OCI-LY3 (cell line): ENCODE results near the gene FOXL1.

Source experiments
- H2AFZ ChIP-seq: fragments of 200-600, 300-600 bp; shearing (Covaris generic); 2 replicates; pipeline ENCODE4 v1.6.0; 2014; ENCODE audit warnings: antibody characterized with exemption, low read depth, low read length
- H3K27ac ChIP-seq: fragments of 200-600, 300-600 bp; sonication (generic); 2 replicates; pipeline ENCODE4 v1.5.1; 2014; ENCODE audit warnings: mild to moderate bottlenecking, low read length, moderate library complexity, mixed read lengths
- H3K27me3 ChIP-seq: fragments of 200-600, 300-600 bp; sonication (generic); 2 replicates; pipeline ENCODE4 v1.6.1; 2014; ENCODE audit warnings: low read depth, low read length, mixed read lengths
- H3K36me3 ChIP-seq: fragments of 200-600, 300-600 bp; sonication (generic); replicated peaks from 2 replicates; pipeline ENCODE3; 2014; ENCODE audit warnings: low read depth, low read length, mixed read lengths
- H3K4me1 ChIP-seq: fragments of 300-600, 200-600 bp; sonication (generic); 2 replicates; pipeline ENCODE4 v1.6.1; 2014; ENCODE audit warnings: low read length, mixed read lengths
- H3K4me2 ChIP-seq: fragments of 200-600, 300-600 bp; sonication (generic); 2 replicates; pipeline ENCODE4 v1.6.1; 2014; ENCODE audit warnings: low read length, mixed read lengths
- H3K4me3 ChIP-seq: fragments of 300-600, 200-600 bp; sonication (generic); 2 replicates; pipeline ENCODE4 v1.5.1; 2014; ENCODE audit warnings: antibody characterized with exemption, mild to moderate bottlenecking, low read length, moderate library complexity
- H3K79me2 ChIP-seq: fragments of 300-600, 200-600 bp; shearing (Covaris generic); 2 replicates; pipeline ENCODE4 v1.6.1; 2014; ENCODE audit warnings: mild to moderate bottlenecking, low read length, mixed read lengths
- H3K9ac ChIP-seq: fragments of 300-600, 200-600 bp; shearing (Covaris generic); 2 replicates; pipeline ENCODE4 v1.6.0; 2014; ENCODE audit warnings: mild to moderate bottlenecking, low read length, moderate library complexity
- H3K9me3 ChIP-seq: fragments of 200-600, 300-600 bp; shearing (Covaris generic); 2 replicates; pipeline ENCODE4 v1.6.1; 2014; ENCODE audit warnings: low read length, mixed read lengths; ENCODE audit not compliant: insufficient read depth
- H4K20me1 ChIP-seq: fragments of 200-600, 300-600 bp; sonication (generic); 2 replicates; pipeline ENCODE4 v1.6.1; 2016; ENCODE audit warnings: low read length, mixed read lengths; ENCODE audit not compliant: insufficient read depth
- CTCF ChIP-seq: fragments of 200-600, 300-600 bp; sonication (generic); IDR thresholded peaks from 2 replicates; pipeline ENCODE4 v1.5.1; 2014; ENCODE audit warnings: antibody characterized with exemption, low read length, low read depth
- EZH2phosphoT487 ChIP-seq: fragments of 200-600 bp; shearing (Covaris generic); IDR thresholded peaks from 2 replicates; pipeline ENCODE4 v1.6.1; 2018; ENCODE audit warnings: antibody characterized with exemption, mixed run types, low read depth

Gene FOXL1

GRCh38 chr16:86572606-86573005 is 5.7 kb upstream of the FOXL1 start:
- Histone ChIP-seq H3K4me2 (no peak overlapping the region), H3K36me3 (no peaks in the 10 kb centered on the region), H3K27ac (no peak overlapping the region), H3K79me2 (no peaks in the 10 kb centered on the region), H3K9me3 (no peaks in the 10 kb centered on the region), H3K4me1 (no peaks in the 10 kb centered on the region), H2AFZ (no peak overlapping the region), H3K9ac (no peak overlapping the region), H4K20me1 (no peaks in the 10 kb centered on the region), H3K27me3 (no peaks in the 10 kb centered on the region), H3K4me3 (no peak overlapping the region)
- TF ChIP-seq CTCF (no peak), EZH2phosphoT487 (no peak)

GRCh38 chr16:86573215-86573614 is 5.1 kb upstream of the FOXL1 start:
- H3K27ac ChIP-seq: no peak overlapping the region
- no peaks in the 10 kb centered on the region for H3K4me1 ChIP-seq
- no peak overlapping the region for H3K4me3 ChIP-seq
- H3K4me2 ChIP-seq: no peak overlapping the region
- H3K27me3 ChIP-seq: no peaks in the 10 kb centered on the region
- no peaks in the 10 kb centered on the region for H3K9me3 ChIP-seq
- TF ChIP-seq CTCF: no peak
- TF ChIP-seq EZH2phosphoT487: no peak
- H3K79me2 ChIP-seq: no peaks in the 10 kb centered on the region
- H3K36me3 ChIP-seq: no peaks in the 10 kb centered on the region
- no peaks in the 10 kb centered on the region for H4K20me1 ChIP-seq
- H2AFZ ChIP-seq: no peak overlapping the region
- no peak overlapping the region for H3K9ac ChIP-seq

- H3K4me1 ChIP-seq: no peaks in the 10 kb centered on the region
- no peak overlapping the region for H3K4me2 ChIP-seq
- no peaks in the 10 kb centered on the region for H3K27me3 ChIP-seq
Observed at GRCh38 chr16:86573646-86574508, 4.5 kb upstream of the FOXL1 start.

More at GRCh38 chr16:86573646-86574508, 4.5 kb upstream of the FOXL1 start:
- Histone ChIP-seq H4K20me1 (no peaks in the 10 kb centered on the region), H3K4me3 (no peak overlapping the region), H3K36me3 (no peaks in the 10 kb centered on the region), H3K79me2 (no peaks in the 10 kb centered on the region), H3K9me3 (no peaks in the 10 kb centered on the region), H2AFZ (no peak overlapping the region), H3K9ac (no peak overlapping the region), H3K27ac (no peak overlapping the region)
- TF ChIP-seq CTCF: no peak
- no peak for TF ChIP-seq EZH2phosphoT487
